Upper lobe of right lung (tissue), 1 donor: ENCODE measurements around the gene TAOK3. TPM values are rescaled to one million over a fixed set of nuclear protein-coding genes. Genes with fewer than 3 reads are reported as not detected.
A peak's percentile ranks its signal among the peaks of the same experiment; 100 is the strongest.

Experiments used
- ATAC-seq: fragments of 200-7000 bp; cut with Tn5 transposase; one replicate; pipeline ENCODE4 v1.9.1; 2020; ENCODE audit warnings: mild to moderate bottlenecking, moderate library complexity
- DNase-seq: peaks from one replicate; pipeline ENCODE4 v3.0.0-alpha.2; 2020
- H3K27ac ChIP-seq: fragments of 200-600 bp; one replicate; pipeline ENCODE4 v1.8.0; 2022
- H3K27me3 ChIP-seq: fragments of 200-600 bp; one replicate; pipeline ENCODE4 v1.8.0; 2022; ENCODE audit warnings: mild to moderate bottlenecking
- H3K36me3 ChIP-seq: fragments of 200-600 bp; one replicate; pipeline ENCODE4 v1.8.0; 2022
- H3K4me1 ChIP-seq: fragments of 200-600 bp; one replicate; pipeline ENCODE4 v1.8.0; 2022
- H3K4me3 ChIP-seq: fragments of 200-600 bp; one replicate; pipeline ENCODE4 v1.8.0; 2022; ENCODE audit warnings: mild to moderate bottlenecking
- H3K9me3 ChIP-seq: fragments of 200-600 bp; one replicate; pipeline ENCODE4 v1.8.0; 2022
- CTCF ChIP-seq: fragments of 200-600 bp; IDR thresholded peaks from one replicate; pipeline ENCODE4 v1.8.0; 2022; ENCODE audit warnings: antibody characterized with exemption
- intact Hi-C: fragments of 100-400 bp; cut with DNase I; formaldehyde crosslinking; loops from one replicate; pipeline ENCODE4 v1.11.0; 2022
- total RNA-seq: library from RNA; stranded (reverse); fragmentation: NEBNext Ultra II Directional; extraction: Animal tissue kit (Norgen Biotek cat#: 25700); gene quantifications from one replicate; pipeline ENCODE4 v1.2.1, GENCODE V29; 2021
- donor health status: DM: no; HTN: yes; CAD: no; lungs with severe emphysema.

TAOK3 gene
- total RNA-seq, 1 donor from 2014 or later = 64.1 TPM

GRCh38 chr12:118404876-118405521 lies 32.3 kb upstream of the TAOK3 start:
- Histone ChIP-seq H3K4me1 (no peaks in the 10 kb centered on the region), H3K36me3 (peaks cover 74% of the 10 kb centered on the region), H3K27ac (no peak overlapping the region), H3K27me3 (no peaks in the 10 kb centered on the region), H3K9me3 (no peaks in the 10 kb centered on the region), H3K4me3 (no peak overlapping the region)
- no peak for DNase-seq
- intact Hi-C loops = no loop called here
- ATAC-seq = peak; percentile 63
- peak; percentile 77 for TF ChIP-seq CTCF

- Histone ChIP-seq H3K9me3 (no peaks in the 10 kb centered on the region), H3K27me3 (no peaks in the 10 kb centered on the region), H3K4me3 (no peak overlapping the region), H3K4me1 (no peaks in the 10 kb centered on the region), H3K36me3 (peaks cover 83% of the 10 kb centered on the region), H3K27ac (no peak overlapping the region)
- no peak for TF ChIP-seq CTCF
- intact Hi-C loops = no loop called here
- no peak for ATAC-seq
- no peak for DNase-seq
These were observed 29.5 kb upstream of the TAOK3 start for GRCh38 chr12:118402251-118402650.

GRCh38 chr12:118398940-118399339 lies 26.2 kb upstream of the TAOK3 start:
- no peaks in the 10 kb centered on the region for H3K9me3 ChIP-seq
- H3K36me3 ChIP-seq = peaks cover 90% of the 10 kb centered on the region
- intact Hi-C loops = no loop called here
- H3K27ac ChIP-seq = no peak overlapping the region
- ATAC-seq = peak; percentile 82
- no peaks in the 10 kb centered on the region for H3K4me1 ChIP-seq
- no peak for TF ChIP-seq CTCF
- no peak overlapping the region for H3K4me3 ChIP-seq
- DNase-seq = no peak
- H3K27me3 ChIP-seq = no peaks in the 10 kb centered on the region

GRCh38 chr12:118398524-118398923 lies 25.8 kb upstream of the TAOK3 start:
- Histone ChIP-seq H3K27ac (no peak overlapping the region), H3K4me1 (no peaks in the 10 kb centered on the region), H3K4me3 (no peak overlapping the region), H3K27me3 (no peaks in the 10 kb centered on the region), H3K36me3 (peaks cover 90% of the 10 kb centered on the region), H3K9me3 (no peaks in the 10 kb centered on the region)
- TF ChIP-seq CTCF = no peak
- DNase-seq (no peak), ATAC-seq (no peak)
- intact Hi-C loops = no loop called here

- intact Hi-C loops = no loop called here
- no peak for ATAC-seq
- H3K27ac ChIP-seq = no peak overlapping the region
These were observed 25.2 kb upstream of the TAOK3 start for GRCh38 chr12:118397708-118398440.

More at GRCh38 chr12:118397708-118398440, 25.2 kb upstream of the TAOK3 start:
- H3K27me3 ChIP-seq = no peaks in the 10 kb centered on the region
- TF ChIP-seq CTCF = no peak
- no peaks in the 10 kb centered on the region for H3K4me1 ChIP-seq
- peaks cover 89% of the 10 kb centered on the region for H3K36me3 ChIP-seq
- no peak for DNase-seq
- H3K9me3 ChIP-seq = no peaks in the 10 kb centered on the region
- no peak overlapping the region for H3K4me3 ChIP-seq
